Loucy (cell line): ENCODE measurements around the gene SMAD7.

ENCODE experiments used
- H2AFZ ChIP-seq: fragments of 200-600 bp; sonication (generic); 2 replicates; pipeline ENCODE4 v1.6.0; 2016; ENCODE audit warnings: antibody characterized with exemption, mild to moderate bottlenecking, low read length, moderate library complexity
- H3F3A ChIP-seq: fragments of 200-600 bp; 2 replicates; pipeline ENCODE4 v1.6.0; 2016; ENCODE audit warnings: antibody characterized with exemption, low read depth, mild to moderate bottlenecking
- H3K27me3 ChIP-seq: fragments of 200-600 bp; sonication (generic); 2 replicates; pipeline ENCODE4 v1.6.1; 2014; ENCODE audit warnings: low read length, mild to moderate bottlenecking; ENCODE audit not compliant: insufficient read depth, poor library complexity, severe bottlenecking
- H3K36me3 ChIP-seq: fragments of 200-600 bp; sonication (generic); 2 replicates; pipeline ENCODE4 v1.6.1; 2016; ENCODE audit warnings: low read length; ENCODE audit not compliant: insufficient read depth
- H3K4me1 ChIP-seq: fragments of 200-600 bp; sonication (generic); 2 replicates; pipeline ENCODE4 v1.5.1; 2014; ENCODE audit warnings: low read length, mild to moderate bottlenecking; ENCODE audit not compliant: insufficient read depth, poor library complexity, severe bottlenecking
- H3K4me2 ChIP-seq: fragments of 200-600 bp; sonication (generic); 2 replicates; pipeline ENCODE4 v1.6.0; 2014; ENCODE audit warnings: antibody characterized with exemption, low read length, low read depth, mild to moderate bottlenecking; ENCODE audit not compliant: poor library complexity, severe bottlenecking
- H3K4me3 ChIP-seq: fragments of 200-600 bp; sonication (generic); 2 replicates; pipeline ENCODE4 v1.5.1; 2014; ENCODE audit warnings: low read length, mild to moderate bottlenecking, mixed read lengths; ENCODE audit not compliant: poor library complexity, severe bottlenecking
- H3K79me2 ChIP-seq: fragments of 200-600 bp; sonication (generic); 2 replicates; pipeline ENCODE4 v1.6.1; 2014; ENCODE audit warnings: low read length; ENCODE audit not compliant: insufficient read depth
- H3K9ac ChIP-seq: fragments of 200-600 bp; sonication (generic); 2 replicates; pipeline ENCODE4 v1.6.0; 2014; ENCODE audit warnings: mild to moderate bottlenecking, low read depth, low read length, moderate library complexity; ENCODE audit not compliant: poor library complexity, severe bottlenecking
- H3K9me2 ChIP-seq: fragments of 200-600 bp; sonication (generic); replicated peaks from 2 replicates; pipeline ENCODE4 v1.6.1; 2016; ENCODE audit warnings: low read depth, low read length, mixed read lengths
- H3K9me3 ChIP-seq: fragments of 200-600 bp; sonication (generic); 2 replicates; pipeline ENCODE4 v1.6.1; 2014; ENCODE audit warnings: mild to moderate bottlenecking, antibody characterized with exemption, low read length, low read depth; ENCODE audit not compliant: insufficient read depth
- H4K20me1 ChIP-seq: fragments of 200-600 bp; sonication (generic); 2 replicates; pipeline ENCODE4 v1.6.0; 2014; ENCODE audit warnings: antibody characterized with exemption, low read length, mild to moderate bottlenecking; ENCODE audit not compliant: insufficient read depth, poor library complexity, severe bottlenecking
- EZH2phosphoT487 ChIP-seq: fragments of 200-600 bp; IDR thresholded peaks from 2 replicates; pipeline ENCODE4 v1.6.1; 2018; ENCODE audit warnings: antibody characterized with exemption, mild to moderate bottlenecking, moderate library complexity, borderline replicate concordance
- TF ChIP-seq, protein P1 (sequence below): fragments of 200-600 bp; sonication (generic); conservative IDR thresholded peaks from 2 replicates; pipeline ENCODE4 v1.5.1; 2014; ENCODE audit warnings: mild to moderate bottlenecking, antibody characterized with exemption, low read length

The SMAD7 gene

GRCh38 chr18:48901145-48902022, 49.4 kb downstream of the SMAD7 start:
- Histone ChIP-seq H3K9me3 (no peaks in the 10 kb centered on the region), H2AFZ (no peak overlapping the region), H3K9me2 (no peaks in the 10 kb centered on the region), H3K79me2 (no peaks in the 10 kb centered on the region), H3K4me3 (no peak overlapping the region), H3K9ac (no peak overlapping the region), H3K4me2 (no peak overlapping the region), H3K4me1 (peaks cover 7% of the 10 kb centered on the region), H3K27me3 (no peaks in the 10 kb centered on the region), H3F3A (no peaks in the 10 kb centered on the region), H4K20me1 (no peaks in the 10 kb centered on the region), H3K36me3 (no peaks in the 10 kb centered on the region)
- no peak for TF ChIP-seq EZH2phosphoT487
- TF ChIP-seq, protein P1, sequence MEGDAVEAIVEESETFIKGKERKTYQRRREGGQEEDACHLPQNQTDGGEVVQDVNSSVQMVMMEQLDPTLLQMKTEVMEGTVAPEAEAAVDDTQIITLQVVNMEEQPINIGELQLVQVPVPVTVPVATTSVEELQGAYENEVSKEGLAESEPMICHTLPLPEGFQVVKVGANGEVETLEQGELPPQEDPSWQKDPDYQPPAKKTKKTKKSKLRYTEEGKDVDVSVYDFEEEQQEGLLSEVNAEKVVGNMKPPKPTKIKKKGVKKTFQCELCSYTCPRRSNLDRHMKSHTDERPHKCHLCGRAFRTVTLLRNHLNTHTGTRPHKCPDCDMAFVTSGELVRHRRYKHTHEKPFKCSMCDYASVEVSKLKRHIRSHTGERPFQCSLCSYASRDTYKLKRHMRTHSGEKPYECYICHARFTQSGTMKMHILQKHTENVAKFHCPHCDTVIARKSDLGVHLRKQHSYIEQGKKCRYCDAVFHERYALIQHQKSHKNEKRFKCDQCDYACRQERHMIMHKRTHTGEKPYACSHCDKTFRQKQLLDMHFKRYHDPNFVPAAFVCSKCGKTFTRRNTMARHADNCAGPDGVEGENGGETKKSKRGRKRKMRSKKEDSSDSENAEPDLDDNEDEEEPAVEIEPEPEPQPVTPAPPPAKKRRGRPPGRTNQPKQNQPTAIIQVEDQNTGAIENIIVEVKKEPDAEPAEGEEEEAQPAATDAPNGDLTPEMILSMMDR: no peak

- H3K9me2 ChIP-seq: no peaks in the 10 kb centered on the region
- no peaks in the 10 kb centered on the region for H4K20me1 ChIP-seq
- no peaks in the 10 kb centered on the region for H3K36me3 ChIP-seq
- no peak overlapping the region for H3K4me2 ChIP-seq
- no peaks in the 10 kb centered on the region for H3K27me3 ChIP-seq
- H3F3A ChIP-seq: no peaks in the 10 kb centered on the region
- H3K9ac ChIP-seq: no peak overlapping the region
- TF ChIP-seq EZH2phosphoT487: no peak
- TF ChIP-seq, protein P1: no peak
- H3K79me2 ChIP-seq: no peaks in the 10 kb centered on the region
- no peaks in the 10 kb centered on the region for H3K9me3 ChIP-seq
- no peak overlapping the region for H2AFZ ChIP-seq
- peaks cover 8% of the 10 kb centered on the region for H3K4me1 ChIP-seq
- no peak overlapping the region for H3K4me3 ChIP-seq
Observed at GRCh38 chr18:48900469-48900868, 50.3 kb downstream of the SMAD7 start.

- H3K36me3 ChIP-seq: no peaks in the 10 kb centered on the region
- H3K27me3 ChIP-seq: no peaks in the 10 kb centered on the region
- H2AFZ ChIP-seq: no peak overlapping the region
- no peaks in the 10 kb centered on the region for H3K9me2 ChIP-seq
- H3K9me3 ChIP-seq: no peaks in the 10 kb centered on the region
- H3K4me1 ChIP-seq: peaks cover 8% of the 10 kb centered on the region
- H3K9ac ChIP-seq: no peak overlapping the region
- H4K20me1 ChIP-seq: no peaks in the 10 kb centered on the region
- H3K79me2 ChIP-seq: no peaks in the 10 kb centered on the region
- no peak for TF ChIP-seq EZH2phosphoT487
- TF ChIP-seq, protein P1: no peak
- no peaks in the 10 kb centered on the region for H3F3A ChIP-seq
- no peak overlapping the region for H3K4me2 ChIP-seq
- no peak overlapping the region for H3K4me3 ChIP-seq
Observed at GRCh38 chr18:48899558-48900174, 51.1 kb downstream of the SMAD7 start.
